Immature natural killer cell (primary cell): Measurements from ENCODE around the gene CLEC4M. TPM values are rescaled to one million over a fixed set of nuclear protein-coding genes. Genes with fewer than 3 reads are reported as not detected.
A peak's percentile ranks its signal among the peaks of the same experiment; 100 is the strongest.

Experiments
- DNase-seq, 3 donors: peaks; one replicate each; pipeline ENCODE4 v3.0.0; 2022; ENCODE audit warnings: mixed read lengths in 1 of 3
- H3K27ac Mint-ChIP-seq, 6 donors: one replicate each; pipeline ENCODE4 v1.8.0; 2020; ENCODE audit warnings: mixed read lengths in 6 of 6, mild to moderate bottlenecking in 5 of 6, inconsistent platforms in 4 of 6, moderate library complexity in 3 of 6
- H3K27me3 Mint-ChIP-seq, 3 donors: one replicate each; pipeline ENCODE4 v1.8.0; 2020 to 2021; ENCODE audit warnings: low read depth in 3 of 3, mild to moderate bottlenecking in 3 of 3, mixed read lengths in 3 of 3, moderate library complexity in 3 of 3, inconsistent platforms in 1 of 3
- H3K36me3 Mint-ChIP-seq, 3 donors: one replicate each; pipeline ENCODE4 v1.8.0; 2020; ENCODE audit warnings: mixed read lengths in 3 of 3, inconsistent platforms in 2 of 3, mild to moderate bottlenecking in 2 of 3
- H3K4me1 Mint-ChIP-seq, 2 donors: one replicate each; pipeline ENCODE4 v1.8.0; 2020; ENCODE audit warnings: inconsistent platforms in 2 of 2, mild to moderate bottlenecking in 2 of 2, mixed read lengths in 2 of 2, moderate library complexity in 1 of 2
- H3K4me3 Mint-ChIP-seq, 5 donors: one replicate each; pipeline ENCODE4 v1.8.0; 2020; ENCODE audit warnings: mild to moderate bottlenecking in 5 of 5, mixed read lengths in 5 of 5, inconsistent platforms in 3 of 5, moderate library complexity in 3 of 5
- H3K9me3 Mint-ChIP-seq, 6 donors: one replicate each; pipeline ENCODE4 v1.8.0; 2020; ENCODE audit warnings: mild to moderate bottlenecking in 6 of 6, mixed read lengths in 6 of 6, inconsistent platforms in 4 of 6, moderate library complexity in 3 of 6
- polyA plus RNA-seq, 3 donors: library from polyadenylated mRNA; unstranded; fragments of 300-500 nt; fragmentation: Illumina TruSeq; gene quantifications; one replicate each; pipeline ENCODE4 v1.2.3, GENCODE V29; 2021

Gene CLEC4M
- polyA plus RNA-seq = not detected

GRCh38 chr19:7762719-7763293, at the start of gene CLEC4M:
Gene CLEC4M (plus strand): TSS chr19:7763243. CDS start chr19:7763267, 24 bp downstream.
- H3K27ac Mint-ChIP-seq = no peak within 1 kb of the TSS
- no peak within 1 kb of the TSS for H3K4me3 Mint-ChIP-seq
- peaks cover 2 to 12% (median 8%) of the 10 kb centered on the region in 3 donors for H3K27me3 Mint-ChIP-seq
- H3K4me1 Mint-ChIP-seq = no peaks in the 10 kb centered on the region
- DNase-seq = no peak
- peaks cover 8 to 22% (median 19%) of the 10 kb centered on the region in 6 donors for H3K9me3 Mint-ChIP-seq
- peaks cover 0 to 6% (median 3%) of the 10 kb centered on the region in 3 donors for H3K36me3 Mint-ChIP-seq

GRCh38 chr19:7715671-7716070, 47.4 kb upstream of the CLEC4M start:
- Mint-ChIP-seq H3K27ac (no peak overlapping the region), H3K36me3 (peaks cover 0 to 3% (median 0%) of the 10 kb centered on the region in 3 donors)

GRCh38 chr19:7716762-7717161, 46.3 kb upstream of the CLEC4M start:
- peaks cover 0 to 3% (median 0%) of the 10 kb centered on the region in 3 donors for H3K36me3 Mint-ChIP-seq
- no peak for DNase-seq
- peaks cover 0 to 2% of the 10 kb centered on the region in 2 donors for H3K4me1 Mint-ChIP-seq
- H3K27ac Mint-ChIP-seq = peak overlapping the region in 1 of 6 donors; percentile 11
- H3K4me3 Mint-ChIP-seq = no peak overlapping the region
- peaks cover 0 to 5% (median 4%) of the 10 kb centered on the region in 6 donors for H3K9me3 Mint-ChIP-seq
- peaks cover 1 to 8% (median 5%) of the 10 kb centered on the region in 3 donors for H3K27me3 Mint-ChIP-seq

More at GRCh38 chr19:7715671-7716070, 47.4 kb upstream of the CLEC4M start:
- peaks cover 0 to 5% (median 4%) of the 10 kb centered on the region in 6 donors for H3K9me3 Mint-ChIP-seq
- DNase-seq = no peak
- peaks cover 0 to 8% (median 4%) of the 10 kb centered on the region in 3 donors for H3K27me3 Mint-ChIP-seq
- peaks cover 0 to 2% of the 10 kb centered on the region in 2 donors for H3K4me1 Mint-ChIP-seq
- no peak overlapping the region for H3K4me3 Mint-ChIP-seq

- Mint-ChIP-seq H3K4me1 (peaks cover 0 to 2% of the 10 kb centered on the region in 2 donors), H3K9me3 (peaks cover 0 to 5% (median 4%) of the 10 kb centered on the region in 6 donors), H3K4me3 (no peak overlapping the region), H3K27me3 (peaks cover 1 to 8% (median 8%) of the 10 kb centered on the region in 3 donors), H3K27ac (no peak overlapping the region), H3K36me3 (peaks cover 0 to 3% (median 0%) of the 10 kb centered on the region in 3 donors)
- no peak for DNase-seq
Measured at GRCh38 chr19:7718668-7719067, 44.4 kb upstream of the CLEC4M start.

GRCh38 chr19:7720351-7720750, 42.7 kb upstream of the CLEC4M start:
- peaks cover 0 to 3% (median 0%) of the 10 kb centered on the region in 3 donors for H3K36me3 Mint-ChIP-seq
- H3K27me3 Mint-ChIP-seq = peaks cover 3 to 14% (median 8%) of the 10 kb centered on the region in 3 donors
- peaks cover 0 to 5% (median 4%) of the 10 kb centered on the region in 6 donors for H3K9me3 Mint-ChIP-seq
- H3K4me3 Mint-ChIP-seq = no peak overlapping the region
- no peak for DNase-seq
- H3K4me1 Mint-ChIP-seq = peaks cover 0 to 2% of the 10 kb centered on the region in 2 donors
- no peak overlapping the region for H3K27ac Mint-ChIP-seq

- Mint-ChIP-seq H3K4me1 (peaks cover 0 to 2% of the 10 kb centered on the region in 2 donors), H3K27me3 (peaks cover 3 to 11% (median 4%) of the 10 kb centered on the region in 3 donors), H3K4me3 (no peak overlapping the region), H3K9me3 (no peaks in the 10 kb centered on the region), H3K27ac (no peak overlapping the region), H3K36me3 (no peaks in the 10 kb centered on the region)
- DNase-seq = no peak
Measured at GRCh38 chr19:7722231-7722651, 40.8 kb upstream of the CLEC4M start.

GRCh38 chr19:7725791-7726190, 37.3 kb upstream of the CLEC4M start:
- no peaks in the 10 kb centered on the region for H3K4me1 Mint-ChIP-seq
- peaks cover 5 to 24% (median 13%) of the 10 kb centered on the region in 3 donors for H3K27me3 Mint-ChIP-seq
- H3K9me3 Mint-ChIP-seq = no peaks in the 10 kb centered on the region
- no peak overlapping the region for H3K4me3 Mint-ChIP-seq
- H3K27ac Mint-ChIP-seq = no peak overlapping the region
- no peaks in the 10 kb centered on the region for H3K36me3 Mint-ChIP-seq
- DNase-seq = no peak

- Mint-ChIP-seq H3K27ac (no peak overlapping the region), H3K4me1 (no peaks in the 10 kb centered on the region), H3K4me3 (no peak overlapping the region)
Measured at GRCh38 chr19:7729211-7729610, 33.8 kb upstream of the CLEC4M start.

GRCh38 chr19:7729831-7730285, 33.2 kb upstream of the CLEC4M start:
- Mint-ChIP-seq H3K27ac (no peak overlapping the region), H3K4me3 (no peak overlapping the region), H3K4me1 (no peaks in the 10 kb centered on the region), H3K9me3 (no peaks in the 10 kb centered on the region), H3K27me3 (peaks cover 9 to 27% (median 12%) of the 10 kb centered on the region in 3 donors), H3K36me3 (no peaks in the 10 kb centered on the region)
- DNase-seq = no peak

More at GRCh38 chr19:7729211-7729610, 33.8 kb upstream of the CLEC4M start:
- no peaks in the 10 kb centered on the region for H3K36me3 Mint-ChIP-seq
- H3K9me3 Mint-ChIP-seq = no peaks in the 10 kb centered on the region
- no peak for DNase-seq
- peaks cover 9 to 29% (median 12%) of the 10 kb centered on the region in 3 donors for H3K27me3 Mint-ChIP-seq

- Mint-ChIP-seq H3K27ac (no peak overlapping the region), H3K27me3 (peaks cover 9 to 27% (median 11%) of the 10 kb centered on the region in 3 donors), H3K9me3 (no peaks in the 10 kb centered on the region), H3K4me1 (no peaks in the 10 kb centered on the region), H3K4me3 (no peak overlapping the region), H3K36me3 (no peaks in the 10 kb centered on the region)
- DNase-seq = no peak
Measured at GRCh38 chr19:7730286-7731217, 32.5 kb upstream of the CLEC4M start.

GRCh38 chr19:7731218-7731595, 31.8 kb upstream of the CLEC4M start:
- H3K9me3 Mint-ChIP-seq = no peaks in the 10 kb centered on the region
- H3K27ac Mint-ChIP-seq = no peak overlapping the region
- H3K4me3 Mint-ChIP-seq = no peak overlapping the region
- peaks cover 9 to 31% (median 12%) of the 10 kb centered on the region in 3 donors for H3K27me3 Mint-ChIP-seq
- no peaks in the 10 kb centered on the region for H3K36me3 Mint-ChIP-seq
- no peak for DNase-seq
- no peaks in the 10 kb centered on the region for H3K4me1 Mint-ChIP-seq

- Mint-ChIP-seq H3K4me1 (no peaks in the 10 kb centered on the region), H3K27ac (no peak overlapping the region), H3K36me3 (no peaks in the 10 kb centered on the region), H3K4me3 (no peak overlapping the region), H3K9me3 (no peaks in the 10 kb centered on the region), H3K27me3 (peaks cover 9 to 34% (median 14%) of the 10 kb centered on the region in 3 donors)
- no peak for DNase-seq
Measured at GRCh38 chr19:7731615-7732014, 31.4 kb upstream of the CLEC4M start.

GRCh38 chr19:7732045-7732444, 31.0 kb upstream of the CLEC4M start, which contains the start of gene CLEC4G:
Gene CLEC4G (minus strand): TSS chr19:7732110. CDS start chr19:7732102, 8 bp downstream.
- Mint-ChIP-seq H3K9me3 (no peaks in the 10 kb centered on the region), H3K4me1 (no peaks in the 10 kb centered on the region), H3K27me3 (peaks cover 9 to 34% (median 14%) of the 10 kb centered on the region in 3 donors), H3K27ac (no peak within 1 kb of the TSS), H3K4me3 (no peak within 1 kb of the TSS), H3K36me3 (no peaks in the 10 kb centered on the region)
- DNase-seq = no peak

- H3K27me3 Mint-ChIP-seq = peaks cover 8 to 36% (median 10%) of the 10 kb centered on the region in 3 donors
- no peak overlapping the region for H3K27ac Mint-ChIP-seq
- H3K9me3 Mint-ChIP-seq = no peaks in the 10 kb centered on the region
- DNase-seq = no peak
- H3K36me3 Mint-ChIP-seq = no peaks in the 10 kb centered on the region
- H3K4me1 Mint-ChIP-seq = no peaks in the 10 kb centered on the region
- no peak overlapping the region for H3K4me3 Mint-ChIP-seq
Measured at GRCh38 chr19:7733376-7733775, 29.7 kb upstream of the CLEC4M start.
